Prostate gland (tissue), 2 donors: ENCODE data around the gene RIPPLY3.

ENCODE experiments used
- CTCF ChIP-seq, 4 experiments: fragments of 200-600 bp in 2 of 4; fragments of 450-650 bp in 2 of 4; sonication (generic) in 2 of 4; IDR thresholded peaks; 1 replicate in 3 of 4; 2 replicates in 1 of 4; pipeline ENCODE4 v1.5.1; 2016 to 2019; ENCODE audit warnings: antibody characterized with exemption in 4 of 4, mild to moderate bottlenecking in 2 of 4, moderate library complexity in 2 of 4
- POLR2A ChIP-seq: fragments of 450-650 bp; IDR thresholded peaks from one replicate; pipeline ENCODE4 v1.6.1; 2016; ENCODE audit warnings: antibody characterized with exemption, mild to moderate bottlenecking
- POLR2AphosphoS5 ChIP-seq: sonication (generic); formaldehyde crosslinking; IDR thresholded peaks from one replicate; pipeline ENCODE4 v1.6.1; 2017; ENCODE audit warnings: antibody characterized with exemption

- TF ChIP-seq CTCF (IDR thresholded peaks at IDR 0.05) (no peak), POLR2A (no peak), POLR2AphosphoS5 (no peak)
Observed at GRCh38 chr21:36962098-36962780, 44.3 kb upstream of the RIPPLY3 start.
